ENCODE results near the gene UQCRFS1.
"Not testable (repeated sequence)": the region's sequence is repeated elsewhere in the genome, so short reads cannot be mapped to it uniquely, and the experiment has no call there.

- TF ChIP-seq POLR2A (IDR thresholded peaks at IDR 0.05) = not testable (repeated sequence)
- TF ChIP-seq, protein P1, sequence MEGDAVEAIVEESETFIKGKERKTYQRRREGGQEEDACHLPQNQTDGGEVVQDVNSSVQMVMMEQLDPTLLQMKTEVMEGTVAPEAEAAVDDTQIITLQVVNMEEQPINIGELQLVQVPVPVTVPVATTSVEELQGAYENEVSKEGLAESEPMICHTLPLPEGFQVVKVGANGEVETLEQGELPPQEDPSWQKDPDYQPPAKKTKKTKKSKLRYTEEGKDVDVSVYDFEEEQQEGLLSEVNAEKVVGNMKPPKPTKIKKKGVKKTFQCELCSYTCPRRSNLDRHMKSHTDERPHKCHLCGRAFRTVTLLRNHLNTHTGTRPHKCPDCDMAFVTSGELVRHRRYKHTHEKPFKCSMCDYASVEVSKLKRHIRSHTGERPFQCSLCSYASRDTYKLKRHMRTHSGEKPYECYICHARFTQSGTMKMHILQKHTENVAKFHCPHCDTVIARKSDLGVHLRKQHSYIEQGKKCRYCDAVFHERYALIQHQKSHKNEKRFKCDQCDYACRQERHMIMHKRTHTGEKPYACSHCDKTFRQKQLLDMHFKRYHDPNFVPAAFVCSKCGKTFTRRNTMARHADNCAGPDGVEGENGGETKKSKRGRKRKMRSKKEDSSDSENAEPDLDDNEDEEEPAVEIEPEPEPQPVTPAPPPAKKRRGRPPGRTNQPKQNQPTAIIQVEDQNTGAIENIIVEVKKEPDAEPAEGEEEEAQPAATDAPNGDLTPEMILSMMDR (IDR thresholded peaks at IDR 0.05 in 8 of 11, conservative IDR thresholded peaks at IDR 0.05 in 3 of 11) = not testable (repeated sequence)
Measured at GRCh38 chr19:29207403-29208187, 5.4 kb downstream of the UQCRFS1 start.
